HG02884 (cell line): Measurements from ENCODE around the gene CPLX4.

Source experiments
- ATAC-seq: cut with Tn5 transposase; IDR thresholded peaks from one replicate; pipeline ENCODE4 v1.9.1; 2021; ENCODE audit warnings: mild to moderate bottlenecking, moderate library complexity; ENCODE audit not compliant: unreplicated experiment

The CPLX4 gene, protein sequence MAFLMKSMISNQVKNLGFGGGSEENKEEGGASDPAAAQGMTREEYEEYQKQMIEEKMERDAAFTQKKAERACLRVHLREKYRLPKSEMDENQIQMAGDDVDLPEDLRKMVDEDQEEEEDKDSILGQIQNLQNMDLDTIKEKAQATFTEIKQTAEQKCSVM

DNA sequence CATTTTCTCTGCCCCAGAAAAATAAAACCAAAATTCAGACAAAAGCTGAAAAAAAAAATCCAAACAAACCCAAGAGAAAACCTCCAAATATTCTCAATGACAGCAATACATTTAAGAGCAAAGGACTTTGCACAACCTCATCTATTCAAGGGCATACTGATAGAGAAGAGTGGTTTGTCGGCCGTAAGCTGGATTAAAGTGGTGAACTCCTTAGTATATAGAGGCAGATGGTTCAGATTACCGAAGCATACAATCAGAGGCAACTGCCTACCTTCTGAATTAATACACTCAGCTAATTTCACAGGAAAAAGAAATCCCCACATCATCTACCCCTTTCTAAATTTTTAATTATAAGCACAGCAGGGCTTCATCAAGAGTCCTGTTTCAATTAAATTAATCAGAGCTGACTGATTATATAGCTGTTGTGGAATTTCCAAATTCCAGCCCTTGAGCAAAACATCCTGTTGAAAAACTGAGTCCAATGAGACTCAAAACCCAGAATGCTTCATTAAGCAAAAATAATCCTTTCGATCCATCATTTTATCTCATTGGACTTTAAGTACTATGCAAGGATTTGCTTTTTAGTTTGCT is at the start of gene CPLX4:
CPLX4 (minus strand) TSS at position 190 of the 591 bp plus-strand sequence; CDS start at position 3, 187 bp downstream.
- ATAC-seq = no peak

DNA sequence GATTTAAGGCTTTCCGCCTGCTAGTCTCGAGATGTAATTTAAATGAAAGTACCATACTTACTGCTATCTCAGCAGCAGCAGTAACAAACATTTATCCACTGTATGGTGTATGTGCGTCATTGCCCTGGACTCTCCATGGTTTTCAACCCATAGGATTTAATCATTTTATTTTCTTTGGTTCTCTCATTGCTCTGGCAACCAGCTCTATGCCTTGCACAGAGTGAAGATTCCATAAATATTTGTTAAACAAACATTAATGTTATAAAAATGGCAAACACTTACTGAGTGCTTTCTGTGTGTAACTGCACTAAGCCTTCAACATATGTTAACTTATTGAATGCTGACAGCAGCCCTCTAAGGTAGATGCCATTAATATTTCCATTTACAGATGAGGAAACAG is 41.9 kb upstream of the CPLX4 start:
- no peak for ATAC-seq

GRCh38 chr18:59359576-59359952 is 41.1 kb upstream of the CPLX4 start:
- ATAC-seq = peak; percentile 10

DNA sequence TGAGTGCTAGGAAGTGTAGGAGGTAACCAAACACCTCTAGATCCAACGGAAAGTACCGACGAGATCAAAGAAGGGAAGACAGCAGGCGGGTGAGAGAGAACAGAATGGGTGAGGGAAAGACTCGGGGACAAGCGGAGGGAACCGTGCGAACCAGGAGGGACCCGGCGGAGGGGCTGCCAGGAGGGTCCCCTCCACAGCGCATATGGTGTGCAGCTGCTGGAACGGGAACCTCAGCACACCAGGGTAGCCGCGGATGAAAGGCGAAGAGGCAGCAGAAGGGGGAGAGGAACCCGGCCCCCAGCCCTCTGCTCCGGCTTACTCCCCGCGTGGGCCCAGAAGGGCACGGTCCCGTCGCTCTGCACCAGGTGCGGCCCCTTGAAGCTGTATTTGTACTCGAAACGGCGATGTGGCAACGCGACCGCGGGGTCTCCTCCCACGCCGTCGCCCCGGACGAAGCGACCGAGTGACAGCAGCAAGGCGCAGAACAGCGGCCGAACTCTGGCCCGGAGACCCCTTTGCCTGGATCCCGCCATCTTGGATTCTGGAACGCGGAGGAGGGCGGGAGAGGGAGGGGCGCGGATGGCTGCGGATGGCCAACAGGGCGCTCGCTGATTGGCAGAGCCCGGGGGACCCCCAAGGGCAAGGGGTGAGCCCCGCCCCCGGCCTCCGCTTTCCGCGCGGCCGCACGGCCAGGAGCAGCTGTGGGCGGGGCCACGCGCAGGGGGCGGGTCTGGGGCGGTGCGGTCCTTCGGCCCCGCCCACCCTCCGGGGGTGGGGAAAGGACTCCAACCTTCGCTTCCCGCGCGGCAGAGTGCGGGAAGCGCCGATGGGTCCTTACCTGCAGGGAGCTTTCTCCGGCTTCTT is 40.5 kb upstream of the CPLX4 start, which contains the start of gene LMAN1:
LMAN1 (minus strand) TSS at position 554 of the 864 bp plus-strand sequence; CDS start at position 533, 21 bp downstream.
- ATAC-seq = peak; percentile 89

DNA sequence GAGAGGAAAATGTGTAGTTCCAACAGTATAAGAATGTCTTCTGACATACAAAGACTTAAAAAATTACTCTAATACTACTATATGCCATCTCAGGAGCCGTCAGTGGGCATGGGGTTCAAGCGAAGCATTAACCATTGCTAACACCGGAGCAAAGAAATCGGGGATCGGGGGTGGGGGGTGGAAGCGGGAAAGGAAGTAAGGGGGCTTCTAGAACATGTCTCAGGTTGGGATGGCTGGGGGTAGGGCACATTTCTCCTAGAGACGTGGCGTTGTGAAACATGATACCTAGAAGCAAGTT is 39.9 kb upstream of the CPLX4 start:
- ATAC-seq = no peak

GRCh38 chr18:59357928-59358327 is 39.5 kb upstream of the CPLX4 start:
- no peak for ATAC-seq

DNA sequence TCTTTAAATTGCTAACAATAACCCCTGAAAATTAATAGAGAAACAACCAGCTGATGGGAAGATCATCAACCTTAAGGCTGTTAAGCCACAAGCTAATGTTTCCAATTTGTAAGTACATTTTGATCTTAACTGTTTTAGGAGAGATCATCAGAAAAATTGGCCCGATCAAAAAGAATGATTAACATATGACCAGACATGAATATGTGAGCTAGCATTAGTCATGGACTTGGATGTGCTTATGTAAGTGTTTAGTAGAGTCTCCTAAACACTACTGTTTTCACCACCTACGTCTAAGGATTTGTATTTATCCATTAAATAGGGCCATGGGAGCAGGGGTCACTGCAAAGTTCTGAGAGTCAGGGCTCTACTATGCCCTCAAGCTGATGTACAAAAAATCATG is 36.3 kb upstream of the CPLX4 start:
- ATAC-seq = no peak

- ATAC-seq = no peak
Measured at GRCh38 chr18:59353079-59353680, 34.7 kb upstream of the CPLX4 start.

DNA sequence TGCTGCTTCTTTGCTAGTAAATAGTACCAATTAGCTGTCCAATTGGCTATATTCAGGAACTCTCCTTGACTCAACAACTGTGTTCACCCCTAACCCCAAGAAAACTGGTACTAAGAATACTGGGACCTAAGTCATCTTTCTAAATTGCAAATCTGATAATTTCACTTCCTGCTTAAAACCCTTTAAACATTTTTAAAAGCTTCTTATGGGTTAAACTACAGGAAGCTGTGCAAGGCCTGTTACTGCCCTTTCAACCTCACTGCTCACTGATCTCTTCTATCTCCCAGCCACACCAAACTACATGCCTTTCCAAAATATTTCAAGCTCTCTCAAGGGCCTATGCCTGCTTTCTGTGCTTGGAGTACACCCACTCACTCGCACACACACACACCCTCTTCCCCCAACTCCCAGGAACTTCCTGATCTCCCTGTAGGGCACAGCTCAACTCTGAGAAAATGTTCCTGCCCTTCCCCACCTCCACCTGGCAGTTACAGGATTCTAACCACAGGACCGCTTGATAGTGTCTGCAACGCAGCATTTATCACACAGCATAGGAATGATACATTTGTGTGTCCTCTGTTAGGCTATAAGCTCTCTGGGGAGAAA is 33.9 kb upstream of the CPLX4 start:
- peak; percentile 65 for ATAC-seq

GRCh38 chr18:59345556-59345955 is 27.1 kb upstream of the CPLX4 start:
- no peak for ATAC-seq

GRCh38 chr18:59344996-59345395 is 26.5 kb upstream of the CPLX4 start:
- ATAC-seq = no peak

DNA sequence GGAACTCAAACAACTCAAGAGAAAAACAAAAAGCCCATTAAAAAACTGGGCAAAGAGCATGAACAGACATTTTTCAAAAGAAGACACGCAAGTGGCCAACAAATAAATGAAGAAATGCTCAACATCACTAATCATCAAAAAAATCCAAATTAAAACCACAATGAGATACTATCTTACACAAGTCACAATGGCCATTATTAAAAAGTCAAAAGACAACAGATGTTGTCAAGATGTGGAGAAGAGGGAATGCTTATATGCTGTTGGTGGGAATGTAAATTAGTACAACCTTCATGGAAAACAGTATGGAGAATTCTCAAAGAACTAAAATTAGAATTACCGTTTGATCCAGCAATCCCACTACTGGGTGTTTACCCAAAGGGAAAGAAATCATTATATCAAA is 25.5 kb upstream of the CPLX4 start:
- no peak for ATAC-seq

DNA sequence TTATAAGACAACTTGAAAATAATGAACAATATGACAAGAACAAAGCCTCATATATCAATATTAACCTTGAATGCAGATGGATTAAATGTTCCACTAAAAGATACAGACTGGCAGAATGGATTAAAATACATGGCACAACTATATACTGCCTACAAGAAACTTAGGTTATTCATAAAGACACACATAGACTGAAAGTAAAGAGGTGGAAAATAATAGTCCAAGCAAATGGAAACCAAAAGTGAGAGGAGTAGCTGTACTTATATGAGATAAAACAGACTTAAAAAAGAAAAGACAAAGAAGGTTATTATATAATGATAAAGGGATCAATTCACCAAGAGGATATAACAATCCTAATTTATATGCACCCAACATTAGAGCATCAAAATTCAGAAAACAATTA is 22.4 kb upstream of the CPLX4 start:
- ATAC-seq = no peak

DNA sequence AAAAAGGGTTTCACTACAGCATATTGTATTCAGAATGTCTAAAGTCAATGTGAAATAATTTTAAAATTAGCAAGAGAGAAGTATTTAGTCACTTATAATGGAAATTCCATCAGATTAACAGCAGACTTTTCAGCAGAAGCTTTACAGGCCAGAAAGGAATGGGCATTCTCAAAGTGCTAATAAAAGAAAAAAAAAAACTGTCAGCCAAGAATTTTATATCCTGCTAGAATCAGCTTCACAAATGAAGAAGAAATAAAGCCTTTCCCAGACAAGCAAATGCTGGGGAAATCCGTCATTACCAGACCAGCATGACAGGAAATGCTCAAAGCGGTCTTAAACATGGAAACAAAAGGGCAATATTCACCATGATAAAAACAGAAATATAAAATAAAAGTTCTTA is 21.9 kb upstream of the CPLX4 start:
- no peak for ATAC-seq

DNA sequence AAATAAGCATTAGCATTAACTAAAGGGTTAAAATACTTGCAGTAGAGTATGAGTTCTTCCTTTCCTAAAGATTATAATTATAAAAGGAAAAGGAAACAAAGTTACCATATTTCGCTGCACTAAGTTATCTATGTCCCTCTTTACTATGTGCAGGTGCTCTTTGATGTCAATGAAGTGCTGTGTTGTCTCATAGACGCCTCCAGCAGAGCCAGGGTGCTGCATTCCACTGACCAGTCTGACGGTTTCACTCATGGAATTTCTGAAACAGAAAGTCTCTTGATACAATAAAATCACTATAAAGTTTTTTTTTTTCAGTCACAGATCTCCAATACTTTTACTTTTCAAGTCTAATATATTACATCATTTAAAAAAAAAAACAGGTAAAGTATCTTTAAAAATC is 14.5 kb upstream of the CPLX4 start:
- ATAC-seq = no peak

- no peak for ATAC-seq
Measured at GRCh38 chr18:59328683-59329082, 10.2 kb upstream of the CPLX4 start.

DNA sequence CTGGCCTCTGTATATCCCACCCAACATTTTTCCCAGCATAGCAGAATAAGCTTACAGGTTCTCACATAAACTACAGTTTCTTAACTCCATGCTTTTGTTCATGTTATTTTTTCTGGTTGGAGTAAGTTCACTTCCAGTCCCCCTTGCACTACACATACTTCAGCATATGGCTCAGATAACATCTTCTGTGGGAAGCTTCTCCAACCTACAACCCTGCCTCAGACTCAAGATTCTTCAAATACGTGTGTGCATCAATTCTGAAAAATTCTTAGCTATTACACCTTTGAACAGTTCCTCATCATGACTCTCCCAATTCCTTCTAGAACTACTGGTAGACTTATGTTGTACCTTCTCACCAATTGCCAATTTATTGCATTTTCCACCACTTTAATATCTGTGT is 7.5 kb upstream of the CPLX4 start:
- ATAC-seq = no peak

DNA sequence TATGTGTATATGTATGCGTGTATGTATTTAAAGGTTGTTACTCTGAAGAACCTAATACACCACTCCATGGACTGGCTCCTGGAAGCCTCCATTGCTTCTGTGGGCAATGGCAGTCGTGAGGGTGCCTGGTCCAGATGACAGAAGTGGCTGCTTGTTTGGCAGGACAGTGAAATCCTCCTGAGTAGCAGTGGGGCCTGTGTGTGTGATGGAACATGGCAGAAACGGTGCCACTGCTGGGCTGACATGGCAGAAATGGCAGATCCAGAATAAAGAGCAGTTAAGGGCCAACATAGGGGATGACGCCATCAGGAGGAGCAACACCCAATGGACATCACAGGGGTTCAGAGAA is 6.1 kb upstream of the CPLX4 start:
- ATAC-seq = no peak

- ATAC-seq = no peak
Measured at GRCh38 chr18:59323931-59324622, 5.6 kb upstream of the CPLX4 start.

GRCh38 chr18:59311631-59312030 is 6.8 kb downstream of the CPLX4 start:
- no peak for ATAC-seq

DNA sequence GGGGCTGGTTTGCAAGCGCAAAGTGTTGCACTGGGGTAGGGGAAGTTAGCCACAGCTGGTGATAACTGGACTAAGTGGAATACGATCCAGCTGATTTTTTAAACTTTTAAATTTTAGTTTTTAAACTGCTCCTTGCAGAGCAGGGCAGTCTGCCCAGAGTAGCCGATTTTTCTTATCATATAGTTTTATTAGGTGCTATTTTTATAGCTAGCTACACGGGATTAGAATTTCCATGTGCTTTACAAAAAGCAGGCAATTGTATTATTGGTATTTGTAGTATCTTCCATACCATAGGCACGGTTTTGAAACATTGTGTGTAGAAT is 9.6 kb downstream of the CPLX4 start:
- no peak for ATAC-seq
